Measurements from ENCODE around the gene ZDHHC12. TPM values are rescaled to one million over a fixed set of nuclear protein-coding genes. Genes with fewer than 3 reads are reported as not detected.

Gene ZDHHC12
- total RNA-seq, 2 donors from 2014 or later: 50.5 to 59.6 TPM

DNA sequence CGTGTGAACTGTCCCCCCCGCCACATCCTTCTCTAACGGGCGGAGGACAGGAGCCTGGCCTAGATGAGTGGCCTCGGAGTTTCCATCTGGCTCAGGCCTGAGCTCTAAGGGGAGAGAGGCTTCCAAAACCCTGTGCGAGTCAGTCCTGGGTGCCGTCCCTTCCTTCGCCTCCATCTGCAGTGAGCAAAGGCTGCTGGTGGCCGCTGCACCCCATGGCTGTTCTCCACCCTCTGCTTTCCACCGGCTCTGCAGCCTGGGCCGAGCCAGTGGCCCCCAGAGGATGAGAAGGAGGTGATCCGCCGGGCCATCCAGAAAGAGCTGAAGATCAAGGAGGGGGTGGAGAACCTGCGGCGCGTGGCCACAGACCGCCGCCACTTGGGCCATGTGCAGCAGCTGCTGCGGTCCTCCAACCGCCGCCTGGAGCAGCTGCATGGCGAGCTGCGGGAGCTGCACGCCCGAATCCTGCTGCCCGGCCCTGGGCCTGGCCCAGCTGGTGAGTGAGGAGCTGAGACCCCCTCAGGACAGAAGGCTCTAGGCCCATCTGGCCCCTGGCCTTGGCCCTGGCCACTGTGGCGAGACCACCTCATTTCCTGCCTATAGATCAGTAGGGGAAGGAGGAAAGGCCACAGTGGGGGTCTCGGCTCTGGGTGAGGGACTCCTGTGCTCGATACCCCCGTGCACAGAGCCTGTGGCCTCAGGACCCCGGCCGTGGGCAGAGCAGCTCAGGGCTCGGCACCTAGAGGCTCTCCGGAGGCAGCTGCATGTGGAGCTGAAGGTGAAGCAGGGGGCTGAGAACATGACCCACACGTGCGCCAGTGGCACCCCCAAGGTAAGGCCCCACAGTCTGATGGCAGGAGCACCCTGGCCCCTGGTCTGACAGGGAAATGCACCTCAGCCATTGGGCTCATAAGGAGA lies 18.6 kb downstream of the ZDHHC12 start:
- Histone ChIP-seq H3K4me1 (ENCODE audit: control insufficient read depth, insufficient read depth, low read length) (peaks cover 4% of the 10 kb centered on the region), H3K4me3 (ENCODE audit: low read length) (no peak overlapping the region), H3K36me3 (ENCODE audit: control insufficient read depth, insufficient read depth, low read length) (peaks cover 10% of the 10 kb centered on the region), H3K9me3 (ENCODE audit: control insufficient read depth, low read length) (no peaks in the 10 kb centered on the region), H3K27ac (ENCODE audit: low read depth, low read length) (no peak overlapping the region), H3K27me3 (ENCODE audit: control insufficient read depth, insufficient read depth, low read length, poor library complexity, severe bottlenecking) (no peaks in the 10 kb centered on the region), H3K9ac (ENCODE audit: extremely low read depth, low read length, poor library complexity, severe bottlenecking) (no peak overlapping the region)
- WGBS, 2 experiments (ENCODE audit: insufficient coverage in 1 of 2, insufficient read length in 1 of 2): 93 to 96% methylated on average over 29 to 36 of the region's 36 CpGs
- Mint-ChIP-seq H3K9me3 (no peaks in the 10 kb centered on the region), H3K36me3 (ENCODE audit: low read depth) (peaks cover 9% of the 10 kb centered on the region), H3K27me3 (ENCODE audit: insufficient read depth) (no peaks in the 10 kb centered on the region), H3K4me1 (peaks cover 3% of the 10 kb centered on the region), H3K27ac (no peak overlapping the region), H3K4me3 (no peak overlapping the region)
- no peak for TF ChIP-seq CTCF (conservative IDR thresholded peaks at IDR 0.05)
- peak; percentile 39 for DNase-seq

GRCh38 chr9:128704356-128704670 lies 19.6 kb downstream of the ZDHHC12 start:
- no peak overlapping the region for H3K27ac ChIP-seq (ENCODE audit: low read depth, low read length)

More at GRCh38 chr9:128704356-128704670, 19.6 kb downstream of the ZDHHC12 start:
- Mint-ChIP-seq H3K9me3 (no peaks in the 10 kb centered on the region), H3K4me1 (peaks cover 3% of the 10 kb centered on the region), H3K36me3 (ENCODE audit: low read depth) (peaks cover 6% of the 10 kb centered on the region), H3K4me3 (peak overlapping the region; percentile 78), H3K27ac (no peak overlapping the region), H3K27me3 (ENCODE audit: insufficient read depth) (no peaks in the 10 kb centered on the region)
- H3K4me1 ChIP-seq (ENCODE audit: control insufficient read depth, insufficient read depth, low read length): peaks cover 4% of the 10 kb centered on the region
- DNase-seq: peak; percentile 30
- H3K9me3 ChIP-seq (ENCODE audit: control insufficient read depth, low read length): no peaks in the 10 kb centered on the region
- TF ChIP-seq CTCF (conservative IDR thresholded peaks at IDR 0.05): no peak
- 96 to 97% methylated on average over 5 of the region's 5 CpGs for whole genome bisulfite sequencing, 2 experiments (ENCODE audit: insufficient coverage in 1 of 2, insufficient read length in 1 of 2)
- no peak overlapping the region for H3K4me3 ChIP-seq (ENCODE audit: low read length)
- H3K27me3 ChIP-seq (ENCODE audit: control insufficient read depth, insufficient read depth, low read length, poor library complexity, severe bottlenecking): no peaks in the 10 kb centered on the region
- no peak overlapping the region for H3K9ac ChIP-seq (ENCODE audit: extremely low read depth, low read length, poor library complexity, severe bottlenecking)
- H3K36me3 ChIP-seq (ENCODE audit: control insufficient read depth, insufficient read depth, low read length): peaks cover 10% of the 10 kb centered on the region
